Stimulated activated CD4-positive, alpha-beta T cell treated with anti-CD3 and anti-CD28 coated beads, Interleukin-2, amount 100 ng/mL, for 24 hours (primary cell): ENCODE results near the gene PLCD4.

ENCODE experiments used
- DNase-seq, 2 donors: peaks; one replicate each; pipeline ENCODE4 v3.0.0-alpha.2; 2020

Gene PLCD4

DNA sequence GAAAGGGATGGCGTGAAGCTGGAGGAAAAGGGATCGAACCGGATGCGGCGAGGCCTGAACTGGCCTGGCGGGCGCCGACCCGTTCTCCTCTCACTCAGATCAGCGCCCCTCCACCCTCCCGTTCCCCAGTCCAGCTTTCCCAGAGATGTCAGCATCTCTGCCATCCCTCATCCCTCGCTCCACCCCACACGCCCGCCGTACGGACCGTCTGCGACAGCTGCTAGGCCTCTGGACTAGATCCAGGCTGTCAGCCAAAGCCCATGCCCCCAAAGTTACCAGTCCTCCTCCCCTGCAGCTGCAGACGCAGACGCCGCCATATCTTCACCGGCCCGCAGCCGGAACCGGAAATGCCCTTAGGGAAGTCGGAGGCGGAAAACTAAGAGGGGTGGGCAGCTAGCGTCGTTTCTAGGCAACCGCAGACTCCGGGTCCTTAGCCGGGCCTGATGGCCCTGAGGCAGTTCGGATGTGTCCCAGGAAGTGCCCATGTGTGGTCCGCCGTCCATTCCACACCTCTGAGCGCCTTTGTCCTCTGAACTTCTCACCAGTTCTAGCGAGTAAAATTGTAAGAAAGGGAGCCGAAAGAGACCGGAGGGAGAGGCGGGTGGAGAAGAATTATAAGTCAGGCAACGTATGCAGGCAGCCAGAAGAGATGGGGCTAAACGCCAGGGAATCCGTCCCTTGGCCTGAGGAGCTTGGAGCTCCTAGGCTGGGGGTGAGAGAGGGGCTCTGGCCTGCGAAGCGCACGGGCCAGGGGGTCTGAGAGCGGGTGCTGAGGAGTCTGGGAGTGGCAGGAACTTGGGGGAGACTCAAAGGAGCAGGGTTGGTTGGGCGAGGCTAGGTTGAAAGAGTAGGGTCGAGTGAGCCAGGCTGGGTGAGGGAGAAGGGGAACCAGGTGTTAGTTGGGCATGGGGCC lies 64.2 kb downstream of the PLCD4 start, which contains the start of the genes RNF25 and STK36:
Gene RNF25, minus strand, starts transcription at position 349 of the 913 bp plus-strand sequence. Its CDS starts 32 bp downstream, at position 317.
Gene STK36, plus strand, starts transcription at position 433 of the 913 bp plus-strand sequence. CDS start 744 bp downstream, outside the sequence.
- peak; percentile 85 to 86 for DNase-seq

DNA sequence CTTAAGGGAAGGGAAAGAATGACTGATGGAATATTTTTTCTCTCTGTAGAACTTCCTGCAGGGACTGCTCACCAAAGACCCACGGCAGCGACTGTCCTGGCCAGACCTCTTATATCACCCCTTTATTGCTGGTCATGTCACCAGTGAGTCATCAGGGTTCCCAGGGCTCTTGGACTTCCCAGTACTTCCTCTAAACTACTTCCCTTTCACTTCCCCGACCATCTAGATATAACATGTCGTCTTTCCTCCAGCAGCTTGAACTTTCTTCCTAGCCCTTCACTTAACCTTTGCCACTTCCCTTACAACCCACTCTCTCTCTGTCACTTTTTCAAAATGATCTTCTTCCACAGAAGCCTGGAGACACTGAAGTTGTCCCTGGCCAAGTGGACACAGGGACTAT lies 71.4 kb downstream of the PLCD4 start:
- no peak for DNase-seq

DNA sequence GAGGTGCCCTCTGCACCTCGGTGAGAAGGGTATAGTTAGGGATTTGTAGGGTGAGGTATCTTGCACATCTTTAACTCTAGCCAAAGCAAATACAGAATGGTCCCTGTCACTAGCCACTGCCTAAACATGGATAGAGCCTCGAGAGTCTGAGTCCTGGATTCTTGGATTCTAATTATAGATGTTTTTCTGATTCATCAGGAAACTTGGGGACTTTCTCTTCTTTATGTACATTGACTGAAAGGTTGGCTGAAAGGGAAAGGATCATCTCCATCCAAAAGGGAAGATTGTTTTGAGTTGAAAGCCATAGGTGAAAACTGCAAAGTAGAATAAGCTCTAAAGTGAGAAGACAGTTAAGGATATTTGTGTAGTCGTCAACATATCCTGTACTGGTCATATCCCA lies 72.4 kb downstream of the PLCD4 start:
- DNase-seq, result no peak
